ENCODE results near the gene CNKSR1. TPM values are rescaled to one million over a fixed set of nuclear protein-coding genes. Genes with fewer than 3 reads are reported as not detected.

Gene CNKSR1
- total RNA-seq, 6 donors from 2014 or later = 20.4 to 98.5 (median 43.1) TPM

- Histone ChIP-seq H3K27me3 (no peaks in the 10 kb centered on the region), H3K4me3 (no peak overlapping the region), H3K36me3 (no peaks in the 10 kb centered on the region), H3K4me1 (peaks cover 0 to 7% (median 4%) of the 10 kb centered on the region in 4 donors), H3K9me3 (no peaks in the 10 kb centered on the region), H3K27ac (no peak overlapping the region)
- TF ChIP-seq EP300 (IDR thresholded peaks at IDR 0.05) (no peak), POLR2AphosphoS5 (IDR thresholded peaks at IDR 0.05) (no peak)
- TF ChIP-seq, protein P1, sequence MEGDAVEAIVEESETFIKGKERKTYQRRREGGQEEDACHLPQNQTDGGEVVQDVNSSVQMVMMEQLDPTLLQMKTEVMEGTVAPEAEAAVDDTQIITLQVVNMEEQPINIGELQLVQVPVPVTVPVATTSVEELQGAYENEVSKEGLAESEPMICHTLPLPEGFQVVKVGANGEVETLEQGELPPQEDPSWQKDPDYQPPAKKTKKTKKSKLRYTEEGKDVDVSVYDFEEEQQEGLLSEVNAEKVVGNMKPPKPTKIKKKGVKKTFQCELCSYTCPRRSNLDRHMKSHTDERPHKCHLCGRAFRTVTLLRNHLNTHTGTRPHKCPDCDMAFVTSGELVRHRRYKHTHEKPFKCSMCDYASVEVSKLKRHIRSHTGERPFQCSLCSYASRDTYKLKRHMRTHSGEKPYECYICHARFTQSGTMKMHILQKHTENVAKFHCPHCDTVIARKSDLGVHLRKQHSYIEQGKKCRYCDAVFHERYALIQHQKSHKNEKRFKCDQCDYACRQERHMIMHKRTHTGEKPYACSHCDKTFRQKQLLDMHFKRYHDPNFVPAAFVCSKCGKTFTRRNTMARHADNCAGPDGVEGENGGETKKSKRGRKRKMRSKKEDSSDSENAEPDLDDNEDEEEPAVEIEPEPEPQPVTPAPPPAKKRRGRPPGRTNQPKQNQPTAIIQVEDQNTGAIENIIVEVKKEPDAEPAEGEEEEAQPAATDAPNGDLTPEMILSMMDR (IDR thresholded peaks at IDR 0.05) = no peak
- no peak for DNase-seq
- no peak for ATAC-seq (ENCODE audit: low FRiP score in 2 of 2)
- 82 to 83% methylated on average over 5 to 9 of the region's 9 CpGs for WGBS, 2 donors
Measured at GRCh38 chr1:26203642-26204318, 26.5 kb downstream of the CNKSR1 start.

DNA sequence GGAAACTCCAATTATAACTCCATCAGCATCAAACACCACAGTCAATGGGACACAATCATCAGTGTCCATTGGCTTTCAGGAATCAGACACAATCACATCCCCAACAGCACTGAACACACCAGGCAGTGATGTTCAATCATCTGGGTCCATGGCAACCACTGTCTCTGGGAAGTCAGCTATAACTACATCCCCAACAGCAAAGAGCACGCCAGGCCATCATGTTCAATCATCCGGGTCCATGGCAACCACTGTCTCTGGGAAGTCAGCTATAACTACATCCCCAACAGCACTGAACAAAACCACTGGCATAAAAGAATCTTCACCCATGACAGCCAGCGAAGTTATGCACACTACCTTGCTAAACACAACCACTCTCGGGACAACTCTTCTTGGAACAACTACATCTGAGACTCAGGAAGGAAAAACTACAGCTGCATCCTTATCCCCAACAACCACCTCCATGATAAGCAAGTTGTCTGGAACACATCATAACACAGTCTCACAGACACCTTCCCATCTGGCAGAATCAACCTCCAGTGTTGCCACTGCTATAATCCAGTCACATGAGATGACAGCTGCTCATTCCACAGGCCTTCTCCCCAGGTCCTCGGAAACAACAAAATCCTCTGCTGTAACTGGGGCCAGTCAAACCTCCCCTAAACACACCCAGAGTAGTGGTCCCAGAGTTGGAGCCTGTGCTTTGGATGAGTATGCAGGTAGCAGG lies 33.0 kb downstream of the CNKSR1 start:
- ATAC-seq (ENCODE audit: low FRiP score in 2 of 2) (no peak), DNase-seq (no peak)
- WGBS, 2 donors = 74 to 91% methylated on average over 5 of the region's 5 CpGs
- Histone ChIP-seq H3K4me3 (no peak overlapping the region), H3K4me1 (no peaks in the 10 kb centered on the region), H3K9me3 (no peaks in the 10 kb centered on the region), H3K27ac (no peak overlapping the region), H3K27me3 (no peaks in the 10 kb centered on the region), H3K36me3 (no peaks in the 10 kb centered on the region)
- TF ChIP-seq EP300 (IDR thresholded peaks at IDR 0.05) (no peak), POLR2AphosphoS5 (IDR thresholded peaks at IDR 0.05) (no peak), POLR2A (IDR thresholded peaks at IDR 0.05) (no peak)
- TF ChIP-seq, protein P1 (IDR thresholded peaks at IDR 0.05) = no peak

DNA sequence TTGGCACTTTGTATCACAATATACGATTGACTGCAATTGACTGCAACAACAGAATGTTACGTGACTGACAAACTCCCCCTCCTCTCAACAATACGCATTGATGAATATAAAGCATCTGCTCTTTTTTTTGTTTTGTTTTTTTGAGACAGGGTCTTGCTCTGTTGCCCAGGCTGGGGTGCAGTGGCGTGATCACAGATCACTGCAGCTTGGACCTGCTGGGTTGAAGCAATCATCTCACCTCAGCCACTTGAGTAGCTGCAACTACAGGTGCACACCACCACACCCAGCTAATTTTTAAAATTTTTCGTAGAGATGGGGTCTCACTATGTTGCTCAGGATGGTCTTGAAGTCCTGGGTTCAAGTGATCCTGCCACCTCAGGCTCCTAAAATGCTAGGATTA lies 35.4 kb downstream of the CNKSR1 start:
- Histone ChIP-seq H3K27ac (no peak overlapping the region), H3K4me3 (no peak overlapping the region), H3K4me1 (no peaks in the 10 kb centered on the region), H3K9me3 (no peaks in the 10 kb centered on the region), H3K27me3 (no peaks in the 10 kb centered on the region), H3K36me3 (no peaks in the 10 kb centered on the region)
- TF ChIP-seq EP300 (IDR thresholded peaks at IDR 0.05) = no peak
- TF ChIP-seq, protein P1 (IDR thresholded peaks at IDR 0.05) = no peak
- no peak for TF ChIP-seq POLR2A (IDR thresholded peaks at IDR 0.05)
- no peak for TF ChIP-seq POLR2AphosphoS5 (IDR thresholded peaks at IDR 0.05)
- DNase-seq (no peak), ATAC-seq (ENCODE audit: low FRiP score in 2 of 2) (no peak)
- 80 to 90% methylated on average over 5 of the region's 5 CpGs for WGBS, 2 donors

- no peak overlapping the region for H3K27ac ChIP-seq
- no peak for TF ChIP-seq EP300 (IDR thresholded peaks at IDR 0.05)
- TF ChIP-seq, protein P1 (IDR thresholded peaks at IDR 0.05) = no peak
- no peak for TF ChIP-seq POLR2A (IDR thresholded peaks at IDR 0.05)
- H3K9me3 ChIP-seq = no peaks in the 10 kb centered on the region
- H3K36me3 ChIP-seq = no peaks in the 10 kb centered on the region
- 84 to 92% methylated on average over 6 of the region's 6 CpGs for WGBS, 2 donors
- no peak overlapping the region for H3K4me3 ChIP-seq
- DNase-seq (no peak), ATAC-seq (ENCODE audit: low FRiP score in 2 of 2) (no peak)
- no peaks in the 10 kb centered on the region for H3K4me1 ChIP-seq
- no peaks in the 10 kb centered on the region for H3K27me3 ChIP-seq
Measured at GRCh38 chr1:26213335-26213905, 36.1 kb downstream of the CNKSR1 start.
